Erythroblast (primary cell): ENCODE measurements around the gene DNAJB8.

Experiments
- DNase-seq, 2 experiments: peaks; one replicate each; lab custom pipeline; 2025; lab: John Stamatoyannopoulos, UW
- GATA1 ChIP-seq: IDR thresholded peaks from 2 replicates; pipeline ENCODE4 v1.6.1; 2011; ENCODE audit warnings: low read depth, mild to moderate bottlenecking, control low read depth, low read length, moderate library complexity
- POLR2A ChIP-seq: IDR thresholded peaks from 2 replicates; pipeline ENCODE4 v1.6.1; 2011; ENCODE audit warnings: mild to moderate bottlenecking, low read length

Gene DNAJB8

DNA sequence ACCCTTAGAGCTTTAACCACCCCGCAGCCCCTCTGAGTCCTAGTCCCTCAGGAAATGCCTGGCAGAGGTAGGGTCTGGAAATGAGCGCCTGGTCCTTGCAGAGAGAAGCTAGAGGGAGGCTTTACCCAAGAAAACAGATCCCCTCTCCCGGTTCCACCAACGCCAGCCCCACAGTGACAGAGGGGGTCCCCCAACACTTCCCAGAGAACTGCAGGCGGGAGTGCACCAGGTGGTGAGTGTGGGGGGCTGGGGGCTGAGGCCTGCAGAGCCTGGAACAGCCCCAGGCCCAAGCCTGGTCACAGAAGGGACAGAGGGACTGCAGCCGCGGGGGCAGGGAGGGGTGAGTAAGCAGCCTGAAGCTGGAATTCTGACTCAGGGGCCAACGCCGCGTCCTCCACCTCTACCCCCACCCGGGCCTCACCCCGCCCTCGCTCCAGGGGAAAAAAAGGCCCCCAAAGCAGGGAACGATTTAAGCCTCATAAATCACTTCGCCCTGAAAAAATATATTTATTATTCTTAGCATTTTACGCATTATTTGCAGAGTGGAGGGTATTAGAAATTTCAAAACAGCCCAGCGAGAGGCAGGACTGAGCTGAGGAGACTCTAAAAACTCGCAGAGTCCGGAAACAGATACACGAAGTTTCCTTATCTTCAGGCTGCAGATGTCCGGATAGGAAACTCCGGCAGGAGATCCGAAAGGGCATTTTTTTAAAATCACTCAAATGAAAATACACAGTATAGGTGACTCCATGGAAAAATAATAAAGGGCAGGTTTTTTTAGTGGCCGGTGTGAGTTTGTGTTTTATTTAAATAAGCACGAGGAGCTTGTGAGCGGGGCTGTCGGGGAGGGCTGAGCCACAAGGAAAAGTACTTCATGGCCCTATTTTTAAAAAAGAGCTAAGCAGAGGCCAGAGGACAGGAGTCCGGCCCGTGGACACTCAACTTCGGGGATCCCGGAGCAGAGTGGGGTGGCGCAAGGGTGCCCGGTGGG is 16.3 kb upstream of the DNAJB8 start:
- DNase-seq, result peak; percentile 90 to 94
- no peak for TF ChIP-seq POLR2A
- peak; percentile 60 for TF ChIP-seq GATA1

DNA sequence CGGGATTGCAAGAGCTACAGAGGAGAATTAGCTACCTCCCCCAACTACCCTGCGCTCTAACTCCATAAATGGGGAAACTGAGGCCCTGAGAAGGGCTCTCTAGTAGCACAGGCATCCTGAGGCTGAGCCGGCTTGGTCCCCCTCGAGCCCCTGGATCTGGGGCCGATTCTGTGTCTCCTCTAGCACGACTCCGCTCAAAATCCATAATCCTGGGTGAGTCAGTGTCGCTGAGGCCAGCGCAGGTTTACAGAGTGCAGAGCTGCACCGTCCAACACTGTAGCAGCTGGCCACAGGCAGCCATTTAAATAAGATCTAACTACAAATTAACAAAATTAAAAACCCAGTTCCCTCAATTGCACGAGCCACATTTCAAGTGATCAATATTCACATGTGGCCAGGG is 15.5 kb upstream of the DNAJB8 start:
- no peak for DNase-seq
- TF ChIP-seq GATA1, result no peak
- TF ChIP-seq POLR2A, result no peak

DNA sequence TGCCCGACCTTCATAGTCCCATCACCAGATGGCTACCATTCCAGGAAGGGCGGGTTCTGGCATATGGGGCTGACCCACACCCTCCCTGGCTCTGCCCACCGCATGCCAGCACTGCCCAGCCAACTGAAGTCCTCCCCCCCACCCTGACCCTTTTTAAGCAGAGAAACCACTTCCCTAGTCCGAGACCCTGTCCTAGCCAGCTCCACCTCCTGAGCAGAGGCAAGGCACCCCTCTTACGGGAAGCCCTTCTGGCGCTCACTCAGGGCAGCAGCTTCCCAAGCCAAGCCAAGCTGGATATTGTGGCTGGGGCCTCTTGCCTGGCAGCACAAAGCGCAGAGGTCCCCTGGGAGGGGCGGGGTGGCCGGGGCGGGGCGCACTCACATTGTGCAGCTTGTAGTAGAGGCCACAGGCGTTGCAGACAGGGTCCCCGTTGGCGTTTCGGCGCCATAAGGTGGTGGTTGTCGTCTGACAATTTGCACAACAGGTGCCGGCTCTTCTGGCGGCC is 14.8 kb upstream of the DNAJB8 start:
- peak in 1 of 2 experiments; percentile 27 for DNase-seq
- TF ChIP-seq GATA1 (no peak), POLR2A (peak; percentile 0)

DNA sequence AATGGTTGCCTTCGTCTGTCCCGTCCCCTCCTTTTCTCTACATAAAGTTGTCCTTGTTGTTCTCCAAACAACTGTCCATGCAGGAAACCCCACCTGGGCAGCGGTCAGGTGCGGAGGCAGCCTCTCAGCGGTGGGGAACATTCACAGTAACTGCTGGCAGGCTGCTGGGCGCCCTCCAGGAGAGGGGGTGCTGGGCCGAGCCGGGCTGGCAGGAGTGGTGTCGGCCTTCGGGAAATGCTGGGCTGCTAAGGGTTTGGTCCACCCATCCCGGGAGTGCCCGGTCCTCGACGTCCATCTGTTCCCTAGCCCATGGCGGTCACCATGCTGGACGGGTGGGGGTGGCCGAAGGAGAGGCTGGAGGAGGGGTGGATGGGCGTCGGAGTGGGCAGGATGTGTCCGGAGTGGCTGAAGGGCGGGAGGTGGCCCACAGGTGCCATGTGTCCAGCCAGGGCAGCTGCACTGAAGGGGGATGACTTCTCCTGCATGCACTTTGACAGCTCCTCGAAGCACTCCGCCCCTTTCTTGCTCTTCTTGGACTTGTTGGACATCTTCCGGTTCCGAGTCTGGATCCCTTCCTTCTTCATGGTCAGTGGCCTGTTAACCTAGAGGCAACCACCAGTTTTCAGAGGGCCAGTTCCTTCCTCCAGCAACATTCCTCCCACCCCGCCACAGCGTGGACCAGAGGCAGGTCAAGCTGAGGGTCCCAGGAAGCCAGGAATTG is 14.2 kb upstream of the DNAJB8 start:
- no peak for TF ChIP-seq GATA1
- TF ChIP-seq POLR2A, result no peak
- DNase-seq, result no peak

DNA sequence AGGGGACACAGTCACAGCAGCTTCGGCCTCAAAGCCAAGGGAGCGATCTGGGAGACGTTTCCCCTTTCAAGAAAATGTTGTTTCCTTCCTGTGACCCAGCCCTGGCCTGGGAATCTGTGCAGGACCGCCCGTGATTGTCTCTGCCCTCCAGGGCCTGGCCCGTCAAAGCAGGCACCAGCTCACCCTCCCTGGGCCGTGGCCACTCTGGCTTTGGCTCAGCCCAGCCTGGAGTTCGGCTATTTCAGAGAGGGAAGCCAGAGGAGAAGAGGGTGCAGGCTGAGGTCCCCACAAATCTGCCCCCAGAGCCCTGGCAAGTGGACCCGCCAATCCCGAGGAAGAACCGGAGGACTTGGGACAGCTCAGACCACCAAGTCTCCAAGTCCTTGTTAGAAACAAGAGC is 13.6 kb upstream of the DNAJB8 start:
- no peak for TF ChIP-seq GATA1
- no peak for TF ChIP-seq POLR2A
- DNase-seq, result no peak

DNA sequence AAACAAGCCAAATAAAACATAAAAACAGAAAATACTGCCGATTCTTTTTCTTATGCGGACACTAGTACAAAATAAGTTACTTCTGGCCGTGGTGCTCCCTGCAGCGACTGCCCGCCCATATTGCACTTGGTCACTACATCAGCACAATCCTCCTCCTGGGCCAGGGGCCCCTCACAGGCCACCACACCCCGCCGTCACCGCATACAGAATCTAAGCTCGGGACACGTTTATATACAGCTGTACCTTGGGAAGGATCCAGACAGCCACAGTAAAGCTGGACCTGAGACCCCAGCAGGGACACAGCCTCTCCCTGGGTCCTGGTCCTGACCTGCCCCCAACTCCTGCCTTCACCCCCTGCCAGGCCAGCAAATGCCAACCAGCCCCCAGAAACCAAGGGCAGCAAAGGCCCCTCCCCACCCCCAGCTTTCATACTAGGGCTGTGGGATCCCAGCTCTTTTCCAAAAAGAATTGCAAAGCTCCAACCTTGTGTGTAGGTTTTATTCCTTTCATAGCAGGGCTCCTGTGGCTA is 12.9 kb upstream of the DNAJB8 start:
- DNase-seq, result no peak

DNA sequence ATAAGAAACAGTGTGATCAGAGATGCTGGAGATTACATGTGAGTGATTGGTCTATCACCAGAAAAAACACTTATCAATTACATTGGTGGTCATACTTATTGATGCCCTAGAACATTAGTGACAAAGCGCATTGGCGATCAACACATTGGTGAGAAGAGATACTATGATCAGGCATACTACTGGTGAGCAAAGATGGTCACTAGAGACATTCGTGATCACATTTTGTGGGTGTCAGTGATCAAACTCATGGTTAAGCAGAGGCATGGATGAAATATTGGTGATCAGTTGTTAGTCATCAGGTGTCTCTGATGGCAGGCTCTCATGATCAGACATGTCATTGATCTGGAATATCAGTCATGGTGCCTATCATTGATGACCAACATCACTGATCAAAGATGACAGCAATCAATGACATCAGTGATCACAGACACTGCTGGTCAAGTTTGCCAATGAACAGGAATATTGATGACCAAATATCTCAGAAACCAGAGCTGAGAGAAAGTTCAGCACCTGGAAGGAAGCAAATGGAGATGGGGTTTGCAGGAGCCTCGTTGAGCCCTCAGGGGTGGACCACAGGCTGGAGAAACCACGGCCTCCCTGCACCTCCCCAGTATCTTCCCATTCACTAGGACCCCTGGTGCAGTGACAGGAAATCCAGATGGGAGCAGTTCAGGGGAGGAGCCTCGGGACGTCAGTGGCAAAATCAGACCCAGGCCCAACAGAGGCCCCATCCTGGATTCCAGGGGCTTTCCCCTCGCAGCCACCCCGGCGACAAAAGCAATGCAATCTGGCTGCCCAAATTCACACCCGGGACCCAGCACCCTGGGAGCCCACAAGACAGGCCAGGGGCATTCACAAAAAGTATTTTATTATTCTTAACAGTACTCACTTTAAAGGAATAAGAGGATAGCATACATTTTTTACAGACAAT is 12.2 kb upstream of the DNAJB8 start:
- no peak for DNase-seq
- TF ChIP-seq GATA1, result no peak
- TF ChIP-seq POLR2A, result peak; percentile 55

More for the DNA sequence above, 12.9 kb upstream of the DNAJB8 start:
- TF ChIP-seq GATA1 (no peak), POLR2A (no peak)

DNA sequence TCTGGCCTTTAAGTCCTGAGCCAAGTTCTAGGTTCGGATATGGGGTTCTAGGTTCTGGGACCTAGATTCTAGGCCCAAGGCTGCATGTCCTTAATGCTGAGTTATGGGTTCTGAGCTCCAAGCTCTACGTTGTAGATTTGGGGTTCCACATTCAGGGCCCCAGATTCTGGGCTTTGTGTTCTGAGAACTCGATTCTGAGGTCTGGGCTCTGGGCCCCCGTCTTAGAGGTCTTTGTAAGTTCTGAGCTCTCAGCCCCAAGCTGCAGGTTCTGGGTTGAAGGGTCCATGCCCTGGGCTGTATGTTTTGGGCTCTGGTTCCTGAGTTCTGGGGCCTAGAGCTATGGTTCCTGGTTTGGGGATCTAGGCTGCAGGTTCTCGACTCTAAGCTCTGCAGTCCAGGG is 10.0 kb upstream of the DNAJB8 start:
- TF ChIP-seq POLR2A (no peak), GATA1 (no peak)

DNA sequence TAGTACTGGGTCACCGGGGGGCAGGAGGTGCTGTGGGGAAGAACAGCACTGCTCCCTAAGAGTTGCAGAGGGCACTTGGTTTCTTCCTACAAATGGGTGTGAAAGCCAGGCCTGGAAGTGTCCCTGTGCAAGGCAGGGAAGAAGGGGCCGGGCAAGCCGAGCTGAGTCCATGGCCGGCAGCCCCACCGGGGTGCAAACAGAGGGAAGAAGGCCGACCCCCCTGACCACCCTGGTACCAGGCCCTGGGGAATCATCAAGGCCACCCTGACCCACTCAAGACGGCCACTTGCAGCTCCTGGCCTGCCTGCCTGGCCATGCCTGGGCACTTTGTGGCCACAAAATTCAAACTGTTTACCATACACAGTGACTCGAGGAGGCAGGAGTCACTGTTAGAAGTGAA is 8.7 kb upstream of the DNAJB8 start:
- DNase-seq, result no peak
- no peak for TF ChIP-seq GATA1
- no peak for TF ChIP-seq POLR2A

More for the DNA sequence above, 10.0 kb upstream of the DNAJB8 start:
- DNase-seq, result no peak

DNA sequence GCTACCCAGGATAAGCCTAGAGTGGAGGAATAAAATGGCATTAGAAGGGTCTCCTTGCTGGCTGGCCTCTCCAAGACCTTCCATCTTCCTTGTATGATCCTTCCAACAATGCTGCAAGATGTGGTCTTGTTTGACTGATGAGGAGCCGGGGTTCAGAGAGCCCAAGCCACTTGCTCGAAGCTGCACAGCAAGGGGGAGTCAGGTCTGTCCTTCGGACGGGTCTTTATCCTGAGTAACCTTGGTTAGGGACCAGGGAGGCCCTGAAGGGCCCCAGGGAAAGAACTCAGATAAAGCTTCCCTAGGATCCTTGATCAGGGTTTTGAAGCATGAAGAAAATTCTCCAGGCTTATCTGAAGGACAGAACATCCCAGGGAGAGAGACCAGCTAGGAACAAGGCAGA is 7.0 kb upstream of the DNAJB8 start:
- no peak for TF ChIP-seq GATA1
- no peak for TF ChIP-seq POLR2A
- no peak for DNase-seq

DNA sequence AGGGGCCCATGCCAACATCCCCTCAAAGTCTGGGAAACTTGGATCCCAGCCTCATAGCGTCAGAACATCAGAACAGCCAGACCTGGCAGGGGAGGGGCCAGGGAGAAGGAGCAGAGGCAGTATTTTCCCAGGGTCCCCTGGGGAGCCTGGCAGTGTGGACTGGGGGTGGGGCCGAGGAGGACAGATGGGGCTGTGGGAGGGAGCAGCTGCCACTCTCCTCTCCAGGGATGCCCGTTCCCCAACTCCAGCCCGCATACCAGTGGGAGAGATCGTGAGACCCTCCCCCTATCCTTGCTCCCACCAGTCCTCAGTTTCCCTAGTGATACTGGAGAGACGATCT is 6.5 kb upstream of the DNAJB8 start:
- TF ChIP-seq GATA1, result no peak
- TF ChIP-seq POLR2A, result no peak
- no peak for DNase-seq

DNA sequence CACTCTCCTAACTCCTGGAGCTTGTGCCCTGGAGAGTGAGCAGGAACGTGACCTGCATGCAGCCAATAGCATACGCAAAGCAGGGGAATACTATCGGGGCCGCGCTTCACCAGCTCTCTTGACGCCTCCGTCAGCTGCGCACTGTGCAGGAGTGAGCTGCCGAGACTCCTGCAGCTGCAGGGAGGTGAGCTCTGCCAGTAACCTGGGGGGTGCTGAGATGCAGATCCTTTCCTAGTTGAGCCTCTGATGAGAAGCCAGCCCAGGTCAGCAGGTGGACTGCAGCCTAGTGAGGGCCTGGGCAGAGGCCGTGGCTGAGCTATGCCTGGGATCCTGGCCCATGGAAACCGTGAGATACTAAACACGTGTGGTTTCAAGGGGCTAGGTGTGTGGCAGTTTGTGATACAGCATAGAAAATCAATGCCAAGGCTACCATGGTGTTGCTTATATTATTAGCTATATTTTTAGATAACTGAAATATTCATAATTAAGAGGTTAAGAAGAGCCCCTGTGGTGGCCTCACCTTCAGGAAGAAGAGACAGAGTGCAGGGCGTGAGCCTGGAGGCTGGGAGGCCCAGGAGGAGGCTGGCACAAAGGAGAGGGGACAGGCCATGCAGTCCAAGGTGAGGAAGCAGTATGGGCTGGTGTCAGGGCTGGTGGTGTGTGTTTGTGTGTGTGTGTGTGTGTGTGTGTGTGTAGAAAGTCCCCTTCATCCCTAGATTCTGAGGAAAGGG is 5.9 kb upstream of the DNAJB8 start:
- no peak for DNase-seq
- TF ChIP-seq GATA1 (no peak), POLR2A (no peak)
